Sigmoid colon (tissue), 7 donors: ENCODE data around the gene ADCY5. TPM values are rescaled to one million over a fixed set of nuclear protein-coding genes. Genes with fewer than 3 reads are reported as not detected.

Source experiments
- DNase-seq: peaks from one replicate; pipeline ENCODE4 v3.0.0-alpha.2; 2019
- H3K27ac ChIP-seq, 4 donors: fragments of 200-600 bp; sonication (generic); one replicate each; pipeline ENCODE4 v1.5.1; 2016 to 2019; ENCODE audit warnings: mild to moderate bottlenecking in 1 of 4
- H3K27me3 ChIP-seq, 3 donors: fragments of 200-600 bp; sonication (generic); one replicate each; pipeline ENCODE4 v1.5.1; 2019; ENCODE audit warnings: mild to moderate bottlenecking in 1 of 3
- H3K36me3 ChIP-seq, 4 donors: fragments of 200-600 bp; sonication (generic); one replicate each; pipeline ENCODE4 v1.5.1; 2016 to 2019
- H3K4me1 ChIP-seq, 4 donors: fragments of 200-600 bp; sonication (generic); one replicate each; pipeline ENCODE4 v1.5.1; 2017 to 2019
- H3K4me3 ChIP-seq, 4 donors: fragments of 200-600 bp; sonication (generic); one replicate each; pipeline ENCODE4 v1.5.1; 2017 to 2019; ENCODE audit warnings: mild to moderate bottlenecking in 2 of 4, moderate library complexity in 1 of 4
- H3K9me3 ChIP-seq, 4 donors: fragments of 200-600 bp in 3 of 4; sonication (generic) in 3 of 4; one replicate each; pipeline versions ENCODE4 v1.5.1 to v1.6.1; 2013 to 2019
- EP300 ChIP-seq, 4 donors: sonication (generic); formaldehyde crosslinking; IDR thresholded peaks; one replicate each; pipeline ENCODE4 v1.6.1; 2017; ENCODE audit warnings: antibody characterized with exemption in 4 of 4
- POLR2A ChIP-seq, 2 donors: fragments of 450-650 bp; IDR thresholded peaks; one replicate each; pipeline ENCODE4 v1.6.1; 2016; ENCODE audit warnings: antibody characterized with exemption in 2 of 2, mild to moderate bottlenecking in 2 of 2, moderate library complexity in 2 of 2
- POLR2AphosphoS5 ChIP-seq, 4 donors: sonication (generic); formaldehyde crosslinking; IDR thresholded peaks; one replicate each; pipeline ENCODE4 v1.6.1; 2017; ENCODE audit warnings: antibody characterized with exemption in 4 of 4
- WGBS, 2 donors: extraction: QIAGEN DNeasy Blood & Tissue Kit; methylation state at CpG; one replicate each; pipeline ENCODE4 v1.1.7; 2013; 5-methylcytosine and 5-hydroxymethylcytosine counted together
- intact Hi-C: fragments of 100-400 bp; cut with DNase I; formaldehyde crosslinking; loops from one replicate; pipeline ENCODE4 v1.15.1; 2023
- polyA plus RNA-seq, 3 donors: library from polyadenylated mRNA; stranded (reverse); fragments of 200-250 nt; gene quantifications; one replicate each; pipeline ENCODE4 v1.2.3, GENCODE V29; 2013
- total RNA-seq, 4 donors: library from RNA; depleted of rRNA; stranded (reverse); fragments of >200 nt; gene quantifications; one replicate each; pipeline ENCODE4 v1.1.0, GENCODE V29; 2016
- TF ChIP-seq, protein P1 (sequence below), 4 experiments: fragments of 450-650 bp in 3 of 4; fragments of 200-600 bp in 1 of 4; IDR thresholded peaks; one replicate each; pipeline ENCODE4 v1.5.1; 2016 to 2019; ENCODE audit warnings: antibody characterized with exemption in 4 of 4, mild to moderate bottlenecking in 3 of 4, moderate library complexity in 2 of 4
- donor health status: healthy with polysubstance abuse.
- donor health status: Bipolar disorder and iron deficiency.
- donor health status: healthy.

The ADCY5 gene
- total and polyA plus RNA-seq, 7 donors = 1.4 to 84.4 (median 39.5) TPM

- intact Hi-C loops = no loop called here
- no peak for DNase-seq
- no peaks in the 10 kb centered on the region for H3K27me3 ChIP-seq
- peaks cover 0 to 91% (median 86%) of the 10 kb centered on the region in 4 donors for H3K4me1 ChIP-seq
- H3K36me3 ChIP-seq = no peaks in the 10 kb centered on the region
- H3K9me3 ChIP-seq = no peaks in the 10 kb centered on the region
- no peak overlapping the region for H3K4me3 ChIP-seq
- peak overlapping the region; percentile 87 to 93 (median 91) for H3K27ac ChIP-seq
- TF ChIP-seq POLR2A (IDR thresholded peaks at IDR 0.05) (no peak), EP300 (IDR thresholded peaks at IDR 0.05) (no peak), POLR2AphosphoS5 (IDR thresholded peaks at IDR 0.05) (no peak)
- TF ChIP-seq, protein P1, sequence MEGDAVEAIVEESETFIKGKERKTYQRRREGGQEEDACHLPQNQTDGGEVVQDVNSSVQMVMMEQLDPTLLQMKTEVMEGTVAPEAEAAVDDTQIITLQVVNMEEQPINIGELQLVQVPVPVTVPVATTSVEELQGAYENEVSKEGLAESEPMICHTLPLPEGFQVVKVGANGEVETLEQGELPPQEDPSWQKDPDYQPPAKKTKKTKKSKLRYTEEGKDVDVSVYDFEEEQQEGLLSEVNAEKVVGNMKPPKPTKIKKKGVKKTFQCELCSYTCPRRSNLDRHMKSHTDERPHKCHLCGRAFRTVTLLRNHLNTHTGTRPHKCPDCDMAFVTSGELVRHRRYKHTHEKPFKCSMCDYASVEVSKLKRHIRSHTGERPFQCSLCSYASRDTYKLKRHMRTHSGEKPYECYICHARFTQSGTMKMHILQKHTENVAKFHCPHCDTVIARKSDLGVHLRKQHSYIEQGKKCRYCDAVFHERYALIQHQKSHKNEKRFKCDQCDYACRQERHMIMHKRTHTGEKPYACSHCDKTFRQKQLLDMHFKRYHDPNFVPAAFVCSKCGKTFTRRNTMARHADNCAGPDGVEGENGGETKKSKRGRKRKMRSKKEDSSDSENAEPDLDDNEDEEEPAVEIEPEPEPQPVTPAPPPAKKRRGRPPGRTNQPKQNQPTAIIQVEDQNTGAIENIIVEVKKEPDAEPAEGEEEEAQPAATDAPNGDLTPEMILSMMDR (IDR thresholded peaks at IDR 0.05) = no peak
- 41 to 70% methylated on average over 1 of the region's 1 CpG for WGBS, 2 donors
Measured at GRCh38 chr3:123410149-123410515, 38.8 kb downstream of the ADCY5 start.

GRCh38 chr3:123409443-123410148, 39.3 kb downstream of the ADCY5 start:
- WGBS, 2 donors = 8 to 19% methylated on average over 5 of the region's 5 CpGs
- DNase-seq = no peak
- no peaks in the 10 kb centered on the region for H3K36me3 ChIP-seq
- no peaks in the 10 kb centered on the region for H3K27me3 ChIP-seq
- H3K9me3 ChIP-seq = no peaks in the 10 kb centered on the region
- no peak overlapping the region for H3K4me3 ChIP-seq
- peak overlapping the region; percentile 87 to 93 (median 91) for H3K27ac ChIP-seq
- intact Hi-C loops = loop anchor here (5.0 kb wide), 1 partner anchor 37 kb away; no protein-coding TSS in a partner anchor
- TF ChIP-seq POLR2A (IDR thresholded peaks at IDR 0.05) = no peak
- TF ChIP-seq, protein P1 (IDR thresholded peaks at IDR 0.05) = no peak
- no peak for TF ChIP-seq POLR2AphosphoS5 (IDR thresholded peaks at IDR 0.05)
- TF ChIP-seq EP300 (IDR thresholded peaks at IDR 0.05) = no peak
- peaks cover 0 to 91% (median 86%) of the 10 kb centered on the region in 4 donors for H3K4me1 ChIP-seq

DNA sequence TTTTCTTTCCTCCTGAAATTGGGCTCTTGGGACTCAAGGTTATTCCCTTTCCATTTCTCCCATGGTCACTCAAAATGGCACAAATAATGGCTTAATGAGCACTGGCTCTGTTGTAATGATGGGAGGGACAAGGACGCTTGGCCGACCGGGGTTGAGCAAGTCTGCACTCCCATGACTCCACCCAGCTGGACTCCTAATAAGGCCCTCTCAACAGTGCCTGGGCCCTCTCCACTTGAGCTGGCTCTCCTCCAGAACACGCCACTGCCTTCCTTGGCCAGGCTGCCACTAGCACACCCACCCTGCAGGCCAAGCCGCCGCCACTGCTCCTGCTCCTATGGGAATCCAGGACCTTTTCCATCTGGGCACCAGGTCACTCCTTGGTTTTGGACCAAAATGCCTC, 42.3 kb downstream of the ADCY5 start:
- Histone ChIP-seq H3K36me3 (no peaks in the 10 kb centered on the region), H3K9me3 (no peaks in the 10 kb centered on the region), H3K27me3 (no peaks in the 10 kb centered on the region), H3K27ac (peak overlapping the region; percentile 87 to 93 (median 91)), H3K4me3 (no peak overlapping the region), H3K4me1 (peaks cover 0 to 91% (median 85%) of the 10 kb centered on the region in 4 donors)
- DNase-seq = peak; percentile 98
- TF ChIP-seq EP300 (IDR thresholded peaks at IDR 0.05) (no peak), POLR2AphosphoS5 (IDR thresholded peaks at IDR 0.05) (peak; percentile 48 to 75 (median 66))
- intact Hi-C loops = loop anchor here (5.0 kb wide), 1 partner anchor 34 kb away; no protein-coding TSS in a partner anchor
- WGBS, 2 donors = 73 to 80% methylated on average over 6 of the region's 6 CpGs

DNA sequence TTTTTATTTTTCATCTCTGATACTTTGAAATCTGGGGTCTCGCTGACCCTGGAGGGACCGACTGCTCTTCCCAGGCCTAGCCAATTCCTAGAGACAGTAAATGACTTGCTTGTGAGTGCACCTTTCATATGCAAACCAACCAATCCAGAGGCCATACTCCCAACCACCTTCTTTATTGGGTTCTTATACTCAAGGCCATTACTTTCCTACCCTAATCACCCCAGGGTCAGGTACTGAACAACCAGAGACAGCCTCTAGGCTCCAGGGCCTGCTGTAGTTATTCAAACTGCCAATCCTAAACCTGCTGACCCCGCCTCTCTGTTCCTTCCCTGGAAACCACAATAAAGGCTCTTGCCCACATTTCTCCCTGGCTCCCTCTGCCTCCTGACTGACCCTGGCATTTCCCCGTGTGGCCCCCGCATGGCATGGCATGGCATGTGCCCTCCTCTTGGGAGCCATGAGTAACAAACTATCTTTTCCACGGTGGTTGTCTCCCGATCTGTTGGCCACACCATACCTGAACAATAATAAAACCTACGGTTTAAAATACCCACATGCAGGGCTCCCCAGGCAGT, 42.9 kb downstream of the ADCY5 start:
- TF ChIP-seq POLR2A (IDR thresholded peaks at IDR 0.05) = no peak
- TF ChIP-seq EP300 (IDR thresholded peaks at IDR 0.05) = no peak
- TF ChIP-seq POLR2AphosphoS5 (IDR thresholded peaks at IDR 0.05) = no peak
- TF ChIP-seq, protein P1 (IDR thresholded peaks at IDR 0.05) = no peak
- intact Hi-C loops = loop anchor here (5.0 kb wide), 1 partner anchor 34 kb away; no protein-coding TSS in a partner anchor
- Histone ChIP-seq H3K27me3 (no peaks in the 10 kb centered on the region), H3K36me3 (no peaks in the 10 kb centered on the region), H3K4me3 (no peak overlapping the region), H3K4me1 (peaks cover 0 to 91% (median 85%) of the 10 kb centered on the region in 4 donors), H3K27ac (peak overlapping the region; percentile 87 to 93 (median 91)), H3K9me3 (no peaks in the 10 kb centered on the region)
- 92 to 93% methylated on average over 8 of the region's 8 CpGs for WGBS, 2 donors
- DNase-seq = no peak

DNA sequence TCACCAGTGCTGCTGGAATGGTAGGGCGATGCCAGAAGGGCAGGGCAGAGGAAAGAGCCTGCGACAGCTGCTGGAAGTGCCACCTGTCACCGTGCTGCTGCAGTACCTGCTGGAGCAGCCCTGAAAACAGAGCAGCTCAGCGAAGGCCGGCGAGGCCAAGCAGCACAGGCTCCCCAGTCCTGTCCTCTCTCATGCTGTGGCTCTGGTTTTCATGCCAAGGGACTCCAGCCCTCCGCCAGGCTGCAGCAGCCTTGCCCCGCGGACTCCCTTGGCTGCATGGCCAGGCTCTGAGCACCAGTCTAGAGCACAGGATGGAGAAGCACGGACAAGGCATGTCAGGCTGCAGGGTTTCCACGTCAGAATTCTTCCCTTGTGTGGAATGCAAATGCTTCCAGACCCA, 43.9 kb downstream of the ADCY5 start:
- Histone ChIP-seq H3K27me3 (no peaks in the 10 kb centered on the region), H3K4me1 (peaks cover 0 to 91% (median 87%) of the 10 kb centered on the region in 4 donors), H3K27ac (peak overlapping the region; percentile 87 to 93 (median 91)), H3K36me3 (no peaks in the 10 kb centered on the region), H3K9me3 (no peaks in the 10 kb centered on the region), H3K4me3 (no peak overlapping the region)
- TF ChIP-seq, protein P1 (IDR thresholded peaks at IDR 0.05) = no peak
- TF ChIP-seq POLR2A (IDR thresholded peaks at IDR 0.05) (no peak), EP300 (IDR thresholded peaks at IDR 0.05) (no peak), POLR2AphosphoS5 (IDR thresholded peaks at IDR 0.05) (no peak)
- 62 to 85% methylated on average over 11 of the region's 11 CpGs for WGBS, 2 donors
- no peak for DNase-seq
- intact Hi-C loops = loop anchor here (5.0 kb wide), 1 partner anchor 33 kb away; no protein-coding TSS in a partner anchor
